Right hindlimb (tissue), 1 donor: ENCODE measurements around the gene CCR4.
"Not testable (repeated sequence)": the region's sequence is repeated elsewhere in the genome, so short reads cannot be mapped to it uniquely, and the experiment has no call there.

Source experiments
- DNase-seq: peaks from one replicate; pipeline ENCODE4 v3.0.0-alpha.2; 2018

CCR4 gene

DNA sequence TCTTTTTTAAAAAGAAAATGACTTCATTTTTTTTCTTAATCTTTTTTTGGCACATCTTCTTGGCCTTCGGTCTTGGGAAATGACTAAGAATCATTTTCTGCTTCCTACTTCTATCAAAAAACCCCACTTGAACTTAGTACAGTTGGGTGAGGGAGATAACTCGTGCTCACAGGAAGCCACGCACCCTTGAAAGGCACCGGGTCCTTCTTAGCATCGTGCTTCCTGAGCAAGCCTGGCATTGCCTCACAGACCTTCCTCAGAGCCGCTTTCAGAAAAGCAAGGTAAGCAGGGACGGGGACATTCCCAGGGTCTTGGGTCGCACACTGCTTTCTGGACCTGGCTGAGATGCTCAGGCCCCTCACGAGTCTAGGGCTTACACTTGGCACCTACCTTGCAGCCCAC lies at the start of gene CCR4:
Gene CCR4, plus strand, starts transcription at position 235 of the 402 bp plus-strand sequence. CDS start 1,779 bp downstream, outside the sequence.
- no peak for DNase-seq

DNA sequence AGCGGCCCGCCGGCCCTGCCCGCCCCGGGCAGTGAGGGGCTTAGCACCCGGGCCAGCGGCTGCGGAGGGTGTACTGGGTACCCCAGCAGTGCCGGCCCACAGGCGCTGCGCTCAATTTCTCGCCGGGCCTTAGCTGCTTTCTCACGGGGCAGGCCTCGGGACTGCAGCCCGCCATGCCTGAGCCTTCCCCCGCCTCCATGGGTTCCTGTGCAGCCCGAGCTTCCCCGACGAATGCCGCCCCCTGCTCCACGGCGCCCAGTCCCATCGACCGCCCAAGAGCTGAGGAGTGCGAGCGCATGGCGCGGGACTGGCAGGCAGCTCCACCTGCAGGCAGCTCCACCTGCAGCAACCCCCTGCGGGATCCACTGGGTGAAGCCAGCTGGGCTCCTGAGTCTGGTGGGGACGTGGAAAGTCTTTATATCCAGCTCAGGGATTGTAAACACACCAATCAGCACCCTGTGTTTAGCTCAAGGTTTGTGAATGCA lies 48.5 kb upstream of the CCR4 start:
- DNase-seq: peak; percentile 29

DNA sequence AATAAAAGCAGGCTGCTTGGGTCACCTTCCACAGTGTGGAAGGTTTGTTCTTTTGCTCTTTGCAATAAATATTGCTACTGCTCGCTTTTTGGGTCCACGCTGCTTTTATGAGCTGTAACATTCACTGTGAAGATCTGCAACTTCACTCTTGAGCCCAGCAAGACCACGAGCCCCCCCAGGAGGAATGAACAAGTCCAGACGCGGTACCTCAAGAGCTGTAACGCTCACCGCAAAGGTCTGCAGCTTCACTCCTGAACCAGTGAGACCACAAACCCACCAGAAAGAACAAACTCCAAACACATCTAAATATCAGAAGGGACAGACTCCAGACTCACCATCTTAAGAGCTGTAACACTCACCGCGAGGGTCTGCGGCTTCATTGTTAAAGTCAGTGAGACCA lies 47.5 kb upstream of the CCR4 start:
- DNase-seq: no peak

DNA sequence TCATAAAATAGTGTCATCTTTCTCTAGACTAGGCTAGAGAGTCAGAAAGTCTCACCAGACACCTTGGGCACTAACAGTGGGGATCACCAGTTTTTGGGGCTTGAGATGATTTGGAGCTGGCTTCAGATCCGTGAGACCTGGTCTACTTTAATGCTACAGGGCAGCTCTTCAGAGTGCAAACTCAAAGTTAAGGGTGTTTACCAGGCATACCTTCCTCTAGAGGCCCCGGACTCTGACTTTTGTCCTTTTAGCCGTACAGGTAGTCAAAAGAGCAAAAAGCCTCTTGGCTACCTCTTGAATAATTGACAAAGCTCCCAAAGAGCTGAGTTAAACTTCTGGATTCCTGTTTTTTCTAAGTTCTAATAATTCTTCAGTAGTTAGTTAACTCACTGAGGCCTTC lies 41.4 kb upstream of the CCR4 start:
- DNase-seq: no peak

DNA sequence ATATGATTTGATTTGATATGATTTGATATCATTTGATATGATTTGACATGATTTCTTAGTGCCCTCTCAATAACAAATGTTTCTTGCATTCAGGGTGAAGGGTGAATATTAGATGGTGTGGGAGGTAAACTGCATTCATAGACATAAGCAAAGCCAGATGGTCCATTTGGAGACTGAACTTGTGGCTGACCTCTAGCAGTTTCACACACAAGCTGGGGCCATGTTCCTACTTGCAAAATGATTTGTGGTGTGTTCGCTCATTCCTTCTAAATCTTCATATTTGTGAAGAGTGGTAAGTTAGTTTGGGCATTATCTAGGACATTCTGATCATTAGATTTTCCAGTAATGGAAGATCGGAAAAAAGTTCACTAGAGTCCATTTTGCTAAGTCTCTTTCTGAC lies 40.5 kb upstream of the CCR4 start:
- DNase-seq: no peak

DNA sequence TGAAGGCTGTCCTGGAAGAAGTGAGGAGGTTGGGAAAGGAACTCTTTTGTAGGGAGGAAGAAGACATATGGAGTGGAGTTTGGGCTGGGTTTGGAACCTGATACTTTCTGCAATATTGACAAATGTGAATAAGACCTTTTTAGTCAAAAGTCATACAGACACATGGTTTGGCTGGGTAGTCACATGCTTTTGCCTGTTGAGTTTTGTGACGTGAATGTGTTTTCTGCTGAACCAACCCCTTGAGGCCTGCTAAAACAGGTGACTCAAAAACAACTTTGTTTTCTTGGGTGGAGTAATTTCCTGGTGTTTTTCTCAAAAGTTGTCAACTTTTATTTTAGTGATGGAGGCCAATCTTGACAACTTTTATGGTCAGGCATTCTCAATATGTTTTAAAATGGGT lies 39.4 kb upstream of the CCR4 start:
- DNase-seq: no peak

DNA sequence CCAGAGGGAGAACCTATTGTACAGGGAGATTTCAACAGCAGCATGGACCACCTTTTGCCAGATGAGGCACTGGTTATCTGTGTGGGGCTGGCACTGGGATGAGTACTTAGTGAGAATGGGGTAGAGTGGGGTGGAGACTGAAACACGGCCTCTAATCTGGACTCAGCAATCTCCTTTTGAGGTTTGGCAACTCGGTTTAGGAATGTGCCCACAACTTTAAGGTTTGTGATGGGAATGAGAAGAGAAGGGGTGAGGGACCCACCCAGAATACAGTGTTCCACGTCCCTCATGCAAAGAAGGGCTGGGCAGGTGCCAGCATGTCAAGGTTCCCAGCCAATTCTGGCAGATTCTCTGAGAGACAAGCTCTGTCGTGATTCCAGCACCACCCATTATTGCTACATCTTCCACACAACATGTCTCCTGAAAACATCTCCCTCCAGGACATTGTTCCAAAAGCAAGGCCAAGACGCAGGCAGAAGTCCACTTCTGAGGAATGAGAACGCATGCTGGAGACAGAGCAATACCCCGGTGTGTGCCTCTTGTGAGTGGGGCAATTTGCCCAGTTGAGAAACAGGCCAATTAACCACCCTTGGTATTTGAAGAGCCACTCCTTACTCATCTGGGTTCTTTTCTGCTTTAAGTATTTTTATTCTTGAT lies 37.5 kb upstream of the CCR4 start:
- peak; percentile 44 for DNase-seq

DNA sequence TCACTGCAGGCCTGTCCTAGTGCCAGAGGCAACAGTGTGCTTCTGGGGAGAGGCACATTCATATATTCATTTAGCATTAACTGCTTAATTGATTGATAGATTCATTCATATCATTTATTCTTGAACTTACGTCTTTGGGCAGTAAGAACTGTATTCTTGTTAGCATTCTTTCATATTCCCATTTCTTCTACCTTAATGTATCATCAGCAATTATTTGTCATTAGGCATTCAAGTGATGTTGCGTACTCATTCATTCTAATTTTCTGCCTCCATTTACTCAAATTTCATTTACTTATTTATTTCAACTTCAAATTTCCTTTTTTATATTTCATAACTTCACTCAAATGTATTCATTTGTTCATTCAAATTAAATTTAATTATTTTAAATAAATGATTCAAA lies 31.5 kb upstream of the CCR4 start:
- DNase-seq: no peak

DNA sequence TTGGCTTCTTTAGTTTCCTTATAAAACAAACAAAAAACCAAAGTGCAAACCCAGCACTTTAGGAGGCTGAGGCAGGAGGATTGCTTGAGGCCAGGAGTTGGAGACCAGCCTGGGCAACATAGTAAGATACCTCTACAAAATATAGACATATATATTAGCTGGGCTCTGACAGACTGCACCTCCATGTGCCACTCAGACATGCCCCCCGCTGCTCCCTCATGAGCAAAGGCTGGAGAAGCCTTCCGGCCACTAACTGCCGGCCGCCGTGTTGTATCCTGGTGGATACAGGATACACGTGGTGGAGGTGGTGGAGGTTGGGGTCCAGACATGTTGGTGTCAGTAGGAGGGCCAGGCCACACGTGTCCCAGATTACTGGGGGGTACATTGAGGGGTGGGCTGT lies 29.4 kb upstream of the CCR4 start:
- no peak for DNase-seq

DNA sequence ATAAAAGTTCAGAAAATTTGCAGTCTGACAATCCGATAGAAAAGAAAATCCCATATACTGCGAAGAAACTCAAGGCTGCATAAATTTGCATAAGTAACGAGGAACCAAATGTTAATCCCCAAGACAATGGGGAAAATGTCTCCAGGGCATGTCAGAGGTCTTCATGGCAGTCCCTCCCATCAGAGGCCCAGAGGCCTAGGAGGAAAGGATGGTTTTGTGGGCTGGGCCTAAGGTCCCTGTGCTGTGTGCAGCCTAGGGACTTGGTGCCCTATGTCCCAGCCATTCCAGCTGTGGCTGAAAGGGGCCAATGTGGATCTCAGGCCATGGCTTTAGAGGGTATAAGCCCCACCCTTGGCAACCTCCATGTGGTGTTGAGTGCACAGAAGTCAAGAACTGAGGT lies 21.3 kb upstream of the CCR4 start:
- no peak for DNase-seq

DNA sequence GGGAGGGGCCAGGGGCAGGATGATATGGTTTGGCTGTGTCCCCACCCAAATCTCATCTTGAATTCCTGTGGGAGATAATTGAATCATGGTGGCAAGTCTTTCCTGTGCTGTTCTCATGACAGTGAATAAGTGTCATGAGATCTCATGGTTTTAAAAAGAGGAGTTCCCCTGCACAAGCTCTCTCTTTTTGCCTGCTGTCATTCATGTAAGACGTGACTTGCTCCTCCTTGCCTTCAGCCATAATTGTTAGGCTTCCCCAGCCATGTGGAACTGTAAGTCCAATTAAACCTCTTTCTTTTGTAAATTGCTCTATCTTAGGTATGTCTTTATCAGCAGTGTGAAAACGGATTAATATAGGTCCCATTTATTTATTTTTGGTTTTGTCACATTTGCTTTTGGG lies 20.2 kb upstream of the CCR4 start:
- not testable (repeated sequence) for DNase-seq

DNA sequence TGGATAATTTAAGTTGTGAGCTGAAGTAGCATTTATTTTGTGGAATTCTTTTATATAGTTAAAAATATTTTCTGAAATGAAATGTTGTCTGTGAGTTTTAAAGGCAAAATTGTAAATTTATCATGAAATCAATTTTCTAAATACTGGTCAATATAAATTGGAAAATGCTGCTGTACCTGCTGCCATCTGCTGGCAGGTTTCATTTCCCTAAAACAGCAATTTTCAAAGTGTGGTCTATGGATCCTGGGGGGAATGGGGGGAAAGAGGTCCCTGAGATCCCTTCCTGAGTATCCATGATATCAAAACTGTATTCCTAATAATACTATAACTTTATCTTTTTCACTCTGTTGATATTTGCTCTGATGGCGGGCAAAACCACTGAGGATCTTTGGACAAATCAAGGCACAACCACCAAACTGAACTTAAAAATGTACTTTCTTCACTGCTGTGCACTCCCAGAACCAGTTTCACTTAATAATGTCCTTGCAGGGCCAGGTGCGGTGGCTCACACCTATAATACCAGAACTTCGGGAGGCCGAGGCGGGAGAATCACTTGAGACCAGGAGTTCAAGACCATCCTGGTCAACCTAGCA lies 17.2 kb upstream of the CCR4 start:
- no peak for DNase-seq

DNA sequence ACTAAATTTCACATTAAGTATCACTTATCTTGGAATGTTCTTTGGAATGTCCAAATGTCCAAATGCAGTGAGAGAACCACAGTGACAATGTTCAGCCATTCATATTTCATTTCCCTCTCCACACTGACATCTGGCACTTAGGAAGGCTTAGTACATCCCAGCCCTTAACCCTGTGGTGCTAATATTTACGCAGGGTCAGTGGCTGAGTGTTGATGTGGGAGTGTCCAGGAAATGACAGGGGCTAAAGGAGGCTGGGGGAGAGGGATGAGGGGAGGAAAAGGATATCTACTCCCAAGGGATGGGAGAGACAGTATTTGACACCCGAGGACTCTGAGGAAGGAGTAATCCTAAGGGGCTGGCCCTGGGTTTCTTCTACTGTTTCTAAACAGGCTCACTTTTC lies 14.1 kb upstream of the CCR4 start:
- no peak for DNase-seq

DNA sequence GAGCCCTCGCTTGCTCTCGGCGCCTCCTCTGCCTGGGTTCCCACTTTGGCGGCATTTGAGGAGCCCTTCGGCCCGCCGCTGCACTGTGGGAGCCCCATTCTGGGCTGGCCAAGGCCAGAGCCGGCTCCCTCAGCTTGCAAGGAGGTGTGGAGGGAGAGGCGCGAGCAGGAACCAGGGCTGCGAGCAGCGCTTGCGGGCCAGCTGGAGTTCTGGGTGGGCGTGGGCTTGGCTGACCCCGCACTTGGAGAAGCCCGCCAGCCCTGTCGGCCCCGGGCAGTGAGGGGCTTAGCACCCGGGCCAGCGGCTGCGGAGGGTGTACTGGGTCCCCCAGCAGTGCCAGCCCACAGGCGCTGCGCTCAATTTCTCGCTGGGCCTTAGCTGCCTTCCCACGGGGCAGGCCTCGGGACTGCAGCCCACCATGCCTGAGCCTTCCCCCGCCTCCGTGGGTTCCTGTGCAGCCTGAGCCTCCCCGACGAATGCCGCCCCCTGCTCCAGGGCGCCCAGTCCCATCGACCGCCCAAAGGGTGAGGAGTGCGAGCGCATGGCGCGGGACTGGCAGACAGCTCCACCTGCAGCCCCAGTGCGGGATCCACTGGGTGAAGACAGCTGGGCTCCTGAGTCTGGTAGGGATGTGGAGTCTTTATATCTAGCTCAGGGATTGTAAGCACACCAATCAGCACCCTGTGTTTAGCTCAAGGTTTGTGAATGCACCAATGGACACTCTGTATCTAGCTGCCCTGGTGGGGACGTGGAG lies 11.7 kb upstream of the CCR4 start:
- not testable (repeated sequence) for DNase-seq

DNA sequence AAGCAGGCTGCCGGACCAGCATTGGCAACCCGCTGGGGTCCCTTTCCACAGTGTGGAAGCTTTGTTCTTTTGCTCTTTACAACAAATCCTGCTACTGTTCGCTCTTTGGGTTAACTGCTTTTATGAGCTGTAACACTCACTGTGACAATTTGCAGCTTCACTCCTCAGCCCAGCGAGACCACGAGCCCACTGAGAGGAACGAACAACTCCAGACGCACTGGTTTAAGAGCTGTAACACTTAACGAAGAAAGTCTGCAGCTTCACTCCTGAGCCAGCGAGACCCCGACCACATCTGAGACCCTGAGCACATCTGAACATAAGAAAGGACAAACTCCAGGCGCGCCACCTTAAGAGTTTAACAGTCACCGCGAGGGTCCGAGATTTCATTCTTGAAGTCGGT lies 10.7 kb upstream of the CCR4 start:
- DNase-seq: no peak

DNA sequence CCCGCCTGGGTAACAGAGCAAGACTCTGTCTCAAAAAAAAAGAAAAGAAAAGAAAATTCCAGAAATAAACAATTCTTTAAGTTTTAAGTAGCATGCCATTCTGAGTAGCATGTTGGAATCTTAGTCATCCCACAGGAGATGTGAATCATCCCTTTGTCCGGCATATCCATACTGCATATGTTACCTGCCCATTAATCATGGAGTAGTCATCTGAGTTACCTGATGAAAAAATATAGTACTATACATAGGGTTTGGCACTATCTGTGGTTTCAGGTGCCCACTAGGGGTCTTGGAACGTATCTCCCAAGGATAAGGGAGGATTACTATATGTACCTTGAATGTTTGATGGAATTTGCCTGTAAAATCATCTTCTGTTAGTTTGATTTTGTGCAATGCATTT lies 6.3 kb upstream of the CCR4 start:
- DNase-seq: no peak

DNA sequence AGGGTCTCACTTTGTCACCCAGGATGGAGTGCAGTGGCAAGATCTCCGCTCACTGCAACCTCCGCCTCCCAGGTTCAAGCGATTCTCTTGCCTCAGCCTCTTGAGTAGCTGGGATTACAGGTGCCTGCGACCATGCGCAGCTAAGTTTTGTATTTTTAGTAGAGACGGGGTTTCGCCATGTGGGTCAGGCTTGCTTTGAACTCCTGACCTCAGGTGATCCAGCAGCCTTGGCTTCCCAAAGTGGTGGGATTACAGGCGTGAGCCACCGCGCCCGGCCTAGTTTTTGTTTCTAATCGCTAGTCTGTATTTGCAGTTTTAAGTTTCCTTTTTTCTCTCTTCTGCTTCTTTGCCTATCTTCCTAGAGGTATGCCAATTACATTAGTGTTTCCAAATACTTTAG lies 5.8 kb upstream of the CCR4 start:
- not testable (repeated sequence) for DNase-seq

DNA sequence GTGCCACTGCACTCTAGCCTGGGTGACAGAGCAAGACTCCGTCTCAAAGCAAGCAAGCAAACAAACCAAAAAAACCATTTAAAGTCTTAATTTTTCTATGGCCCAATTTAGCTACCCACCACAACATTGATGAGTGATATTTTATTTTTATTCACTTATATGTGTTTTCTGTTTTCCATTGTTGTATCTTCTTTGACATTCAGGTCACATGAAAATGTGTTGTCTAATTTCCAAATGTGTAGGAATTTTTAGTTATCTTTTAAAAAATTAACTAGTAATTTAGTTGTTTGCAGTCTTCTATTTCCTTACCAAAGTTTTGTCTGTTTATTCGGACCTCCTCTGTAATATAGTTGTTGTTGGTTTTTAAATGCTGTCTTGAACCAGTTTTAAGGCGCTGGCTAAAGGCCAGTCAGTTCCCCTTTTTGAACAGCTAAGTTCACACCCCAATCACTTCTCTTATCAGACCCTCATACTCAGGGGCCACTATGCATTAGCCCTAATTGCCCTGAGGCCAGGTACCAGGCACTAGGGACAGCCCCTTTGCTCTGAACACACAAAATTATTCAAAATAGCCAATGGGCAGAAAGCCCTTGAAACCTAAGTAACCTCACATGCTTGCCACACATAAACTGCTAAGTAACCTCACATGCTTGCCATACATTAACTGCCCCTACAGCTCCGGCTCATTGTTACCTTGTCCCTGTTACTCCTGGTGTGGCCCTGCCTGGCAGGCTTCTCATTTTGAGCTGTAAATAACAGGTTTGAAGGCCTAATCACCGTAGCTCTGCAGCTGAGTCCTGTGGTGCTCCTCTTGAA lies 4.3 kb upstream of the CCR4 start:
- DNase-seq: no peak

DNA sequence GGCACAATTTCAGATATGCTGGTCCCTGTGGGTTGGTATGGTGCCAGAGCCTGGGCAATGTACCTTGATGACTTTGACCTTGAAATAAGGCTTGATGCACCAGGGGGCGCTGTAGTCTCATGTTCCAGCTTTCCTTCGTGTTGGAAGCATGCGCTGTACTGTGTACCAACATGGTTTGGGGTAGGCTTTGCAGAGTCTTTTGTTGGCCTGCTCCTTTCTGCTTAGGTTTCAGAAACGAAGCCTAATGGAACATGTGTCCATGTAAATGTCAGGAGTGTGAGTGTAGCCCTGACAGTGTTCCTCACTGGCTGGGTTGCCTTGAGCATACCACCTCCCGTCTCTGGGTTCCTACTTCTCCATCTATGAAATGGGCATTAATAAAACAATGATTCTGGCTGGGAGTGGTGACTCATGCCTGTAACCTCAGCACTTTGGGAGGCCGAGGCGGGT lies 3.6 kb upstream of the CCR4 start:
- DNase-seq: peak; percentile 65

DNA sequence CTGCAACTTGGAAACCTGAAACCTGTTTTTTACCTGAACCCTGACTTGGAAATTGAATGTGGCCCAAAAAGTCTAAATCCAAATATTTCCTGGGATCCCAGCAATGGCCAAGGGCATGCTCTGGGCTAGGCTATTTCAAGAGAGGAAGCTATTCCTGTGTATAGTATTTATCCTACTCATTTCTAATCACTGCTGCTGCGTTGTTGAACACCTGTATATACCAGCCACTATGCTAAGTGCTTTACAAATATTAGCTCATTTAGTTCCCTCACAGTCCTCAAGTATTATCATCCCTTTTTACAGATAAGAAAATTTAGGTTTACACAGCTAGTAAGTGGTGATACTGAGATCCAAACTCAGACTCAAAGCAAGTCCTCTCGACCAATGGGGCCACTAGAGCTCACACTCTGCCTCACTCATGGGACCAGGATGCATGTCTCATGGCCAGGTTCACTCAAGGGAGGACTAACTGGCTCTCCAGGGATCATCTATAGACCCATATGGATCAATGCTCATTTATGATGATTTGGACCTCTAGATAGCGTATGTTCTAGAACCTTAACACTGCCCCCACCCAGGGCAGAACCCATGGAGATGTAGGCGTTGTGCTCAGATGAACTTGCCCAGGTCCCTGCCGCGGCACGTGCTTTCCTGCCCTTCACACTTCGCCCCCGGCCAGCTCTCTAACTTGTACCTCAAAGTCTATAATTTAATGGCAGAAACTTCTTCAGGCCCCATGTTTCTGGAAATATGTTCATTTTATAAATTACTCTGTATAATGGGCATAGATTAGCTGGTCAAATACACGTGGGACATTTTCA lies 2.6 kb upstream of the CCR4 start:
- no peak for DNase-seq

DNA sequence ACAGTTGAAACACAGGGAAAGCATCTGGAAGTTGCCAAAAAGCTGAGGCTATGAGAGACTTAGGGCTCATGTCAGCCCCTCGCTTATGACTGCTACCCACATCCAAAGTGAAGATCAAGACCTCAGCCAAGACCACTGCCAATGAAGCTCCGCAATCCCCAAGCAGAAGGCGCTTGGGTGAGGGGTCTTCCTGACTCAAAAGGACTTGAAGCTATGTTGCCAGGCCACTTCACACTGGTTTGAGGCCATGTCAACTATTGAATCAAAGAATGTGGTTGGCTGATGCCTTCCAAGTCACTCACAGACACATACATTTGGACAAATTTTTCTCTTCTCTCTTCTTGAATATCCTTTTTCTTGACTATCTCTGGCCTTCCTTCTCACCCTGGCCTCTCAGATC lies 928 bp upstream of the CCR4 start:
- no peak for DNase-seq

DNA sequence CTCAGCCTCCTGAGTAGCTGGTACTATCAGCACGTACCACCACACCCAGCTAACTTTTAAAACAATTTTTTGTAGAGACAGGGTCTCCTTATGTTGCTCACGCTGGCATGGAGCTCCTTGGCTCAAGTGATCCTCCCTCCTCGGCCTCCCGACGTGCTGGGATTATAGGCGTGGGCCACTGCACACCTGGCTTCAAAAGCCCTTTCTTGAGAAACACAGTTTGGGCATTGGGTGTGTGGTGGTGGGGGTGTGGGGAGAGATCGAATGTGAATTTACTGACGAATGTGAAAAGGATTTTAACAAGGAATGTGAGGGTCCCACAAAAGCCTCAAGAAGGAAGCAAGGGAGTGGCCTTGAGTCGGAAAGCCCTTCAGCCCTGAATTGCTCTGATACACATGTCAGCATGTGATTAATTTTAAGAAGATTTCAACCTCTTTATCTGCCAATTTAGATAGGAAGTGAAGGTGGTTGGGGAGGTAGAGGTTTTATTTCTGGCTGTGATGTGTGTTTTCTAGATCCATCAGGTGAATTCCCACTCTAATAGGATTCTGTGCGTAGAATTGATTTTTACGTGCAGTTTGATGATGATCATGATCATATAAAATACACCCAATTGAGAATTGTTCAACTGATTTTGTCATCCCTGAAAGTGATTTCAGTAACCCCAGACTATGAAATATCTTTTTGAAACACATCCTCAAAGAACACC lies 1.1 kb downstream of the CCR4 start:
- no peak for DNase-seq
